Neutrophil (primary cell): ENCODE measurements around the gene OTUB2.

Experiments used
- H3K27ac ChIP-seq: fragments of 200-600 bp; sonication (generic); 2 replicates; pipeline ENCODE4 v1.5.1; 2016; ENCODE audit warnings: mild to moderate bottlenecking, moderate library complexity
- H3K27me3 ChIP-seq: fragments of 200-600 bp; sonication (generic); 2 replicates; pipeline ENCODE4 v1.6.0; 2016; ENCODE audit warnings: mild to moderate bottlenecking
- H3K36me3 ChIP-seq: fragments of 200-600 bp; sonication (generic); 2 replicates; pipeline ENCODE4 v1.5.1; 2017
- H3K4me1 ChIP-seq, 2 experiments: fragments of 200-600 bp in 1 of 2; sonication (generic) in 1 of 2; 1 replicate in 1 of 2; 2 replicates in 1 of 2; pipeline versions ENCODE4 v1.5.1 to v1.6.1; 2013 to 2016; ENCODE audit warnings: low read depth in 1 of 2, low read length in 1 of 2, mild to moderate bottlenecking in 1 of 2, moderate library complexity in 1 of 2; ENCODE audit not compliant: control insufficient read depth in 1 of 2, insufficient read depth in 1 of 2
- H3K4me3 ChIP-seq, 2 experiments: fragments of 200-600 bp in 1 of 2; sonication (generic) in 1 of 2; 1 replicate in 1 of 2; 2 replicates in 1 of 2; pipeline ENCODE4 v1.5.1; 2013 to 2016; ENCODE audit warnings: low read depth in 1 of 2, low read length in 1 of 2, mild to moderate bottlenecking in 1 of 2, moderate library complexity in 1 of 2
- H3K9me3 ChIP-seq: fragments of 200-600 bp; sonication (generic); 2 replicates; pipeline ENCODE4 v1.5.1; 2016
- CTCF ChIP-seq: fragments of 200-600 bp; sonication (generic); IDR thresholded peaks from 2 replicates; pipeline ENCODE4 v1.5.1; 2016; ENCODE audit warnings: antibody characterized with exemption

The OTUB2 gene

GRCh38 chr14:94026173-94026888 lies at the start of gene OTUB2:
TSS of gene OTUB2 (plus strand) at chr14:94026340. CDS start at chr14:94026538, 198 bp downstream.
- no peaks in the 10 kb centered on the region for H3K36me3 ChIP-seq
- peaks cover 18 to 29% of the 10 kb centered on the region in 2 experiments for H3K4me1 ChIP-seq
- H3K27me3 ChIP-seq = no peaks in the 10 kb centered on the region
- H3K9me3 ChIP-seq = no peaks in the 10 kb centered on the region
- TF ChIP-seq CTCF = no peak
- no peak within 1 kb of the TSS for H3K27ac ChIP-seq
- peak within 1 kb of the TSS; percentile 65 to 86 for H3K4me3 ChIP-seq

DNA sequence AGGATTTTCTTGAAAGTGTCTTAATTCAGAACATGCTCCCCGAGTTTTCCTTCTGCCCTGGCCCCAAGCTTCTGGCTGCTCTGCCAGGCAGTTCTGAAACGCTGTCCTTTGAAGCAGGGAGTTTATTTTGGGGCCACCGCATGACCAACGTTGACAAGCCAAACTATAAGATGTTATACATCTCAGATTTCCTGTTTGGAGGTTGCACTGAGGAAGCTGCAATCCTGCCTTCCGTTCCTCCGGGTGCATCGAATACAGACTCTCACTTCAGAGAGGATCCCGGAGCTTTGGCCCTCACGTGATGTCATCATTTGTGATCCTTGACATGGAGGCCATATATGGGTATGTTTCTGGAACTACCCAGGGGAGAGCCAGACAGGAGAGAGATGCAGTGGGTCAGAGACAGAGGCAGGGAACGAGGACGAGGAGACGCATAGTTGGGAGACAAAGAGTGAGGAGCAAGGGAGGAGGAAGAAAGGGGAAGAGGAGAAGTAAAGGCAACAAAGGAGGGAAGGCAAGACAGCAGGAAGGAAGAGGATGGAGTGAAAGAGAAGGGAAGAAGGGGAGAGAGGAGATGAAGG lies 49.6 kb upstream of the OTUB2 start, which contains the start of gene ASB2:
Gene ASB2, minus strand, starts transcription at position 94 of the 581 bp plus-strand sequence. CDS start 12,031 bp downstream, outside the sequence.
- no peaks in the 10 kb centered on the region for H3K36me3 ChIP-seq
- H3K27ac ChIP-seq = no peak within 1 kb of the TSS
- H3K27me3 ChIP-seq = peaks cover 41% of the 10 kb centered on the region

DNA sequence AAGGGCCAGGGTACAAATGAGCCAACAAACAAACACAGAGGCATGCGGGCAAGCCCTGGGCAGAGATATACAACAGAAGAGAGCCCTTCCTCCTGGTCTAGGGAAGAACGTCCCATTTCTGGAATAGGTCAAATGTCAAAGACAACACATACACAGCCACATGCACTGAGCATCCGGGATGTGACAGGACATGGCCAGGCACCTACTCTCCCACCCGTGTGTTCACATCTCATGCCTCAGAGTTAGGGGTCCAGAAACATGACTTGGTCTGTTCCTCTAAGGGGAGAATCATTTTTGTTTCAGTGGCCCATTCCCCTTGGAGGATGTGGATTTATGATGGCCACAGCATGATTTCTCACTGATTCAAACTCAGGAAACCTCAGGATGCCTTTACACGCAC lies 49.0 kb upstream of the OTUB2 start:
- H3K36me3 ChIP-seq = no peaks in the 10 kb centered on the region
- H3K4me3 ChIP-seq = no peak overlapping the region
- no peak for TF ChIP-seq CTCF
- H3K9me3 ChIP-seq = no peaks in the 10 kb centered on the region
- H3K27ac ChIP-seq = no peak overlapping the region
- peaks cover 0 to 4% of the 10 kb centered on the region in 2 experiments for H3K4me1 ChIP-seq
- H3K27me3 ChIP-seq = peaks cover 40% of the 10 kb centered on the region

More for the DNA sequence above, 49.6 kb upstream of the OTUB2 start, which contains the start of gene ASB2:
- no peaks in the 10 kb centered on the region for H3K9me3 ChIP-seq
- peaks cover 0 to 4% of the 10 kb centered on the region in 2 experiments for H3K4me1 ChIP-seq
- no peak for TF ChIP-seq CTCF
- H3K4me3 ChIP-seq = no peak within 1 kb of the TSS

GRCh38 chr14:93977790-93978581 lies 48.2 kb upstream of the OTUB2 start:
- Histone ChIP-seq H3K4me1 (peaks cover 0 to 4% of the 10 kb centered on the region in 2 experiments), H3K36me3 (no peaks in the 10 kb centered on the region), H3K4me3 (no peak overlapping the region), H3K27ac (no peak overlapping the region), H3K9me3 (no peaks in the 10 kb centered on the region), H3K27me3 (peaks cover 40% of the 10 kb centered on the region)
- no peak for TF ChIP-seq CTCF

GRCh38 chr14:93978735-93979134 lies 47.4 kb upstream of the OTUB2 start:
- H3K4me1 ChIP-seq = peaks cover 0 to 4% of the 10 kb centered on the region in 2 experiments
- H3K4me3 ChIP-seq = no peak overlapping the region
- H3K27ac ChIP-seq = no peak overlapping the region
- H3K36me3 ChIP-seq = no peaks in the 10 kb centered on the region
- peaks cover 40% of the 10 kb centered on the region for H3K27me3 ChIP-seq
- H3K9me3 ChIP-seq = no peaks in the 10 kb centered on the region
- no peak for TF ChIP-seq CTCF
